ENCODE results near the gene MAPKAP1.

The MAPKAP1 gene

DNA sequence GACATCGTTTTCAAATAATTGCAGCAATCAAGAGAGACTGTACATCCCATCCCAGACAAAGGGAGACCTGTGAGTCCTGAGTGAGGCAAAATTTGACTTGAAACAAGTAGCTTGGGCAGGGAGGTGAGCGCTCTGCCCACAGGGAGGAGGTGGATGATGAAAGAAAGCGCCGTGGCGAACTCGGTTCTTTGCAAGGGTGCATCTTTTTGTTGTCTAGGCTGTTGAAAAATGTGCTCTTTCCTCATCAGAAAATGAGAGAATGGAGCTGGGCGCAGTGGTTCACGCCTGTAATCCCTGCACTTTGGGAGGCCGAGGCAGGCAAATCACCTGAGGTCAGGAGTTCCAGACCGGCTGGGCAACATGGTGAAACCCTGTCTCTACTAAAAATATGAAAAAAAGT, 294.8 kb downstream of the MAPKAP1 start:
- H3K36me3 ChIP-seq (ENCODE audit: insufficient read depth, low read length): no peaks in the 10 kb centered on the region
- no peaks in the 10 kb centered on the region for H3K27me3 ChIP-seq (ENCODE audit: insufficient read depth, low read length)
- H3K27ac ChIP-seq (ENCODE audit: low read depth, low read length): no peak overlapping the region
- no peak overlapping the region for H3K4me3 ChIP-seq (ENCODE audit: low read depth, low read length)
- no peak overlapping the region for H2AFZ ChIP-seq (ENCODE audit: low read length, unreplicated experiment)
- H3K4me1 ChIP-seq (ENCODE audit: control insufficient read depth, insufficient read depth, low read length, unreplicated experiment): no peaks in the 10 kb centered on the region
- H3K79me2 ChIP-seq (ENCODE audit: control insufficient read depth, insufficient read depth, low read length, unreplicated experiment): no peaks in the 10 kb centered on the region

DNA sequence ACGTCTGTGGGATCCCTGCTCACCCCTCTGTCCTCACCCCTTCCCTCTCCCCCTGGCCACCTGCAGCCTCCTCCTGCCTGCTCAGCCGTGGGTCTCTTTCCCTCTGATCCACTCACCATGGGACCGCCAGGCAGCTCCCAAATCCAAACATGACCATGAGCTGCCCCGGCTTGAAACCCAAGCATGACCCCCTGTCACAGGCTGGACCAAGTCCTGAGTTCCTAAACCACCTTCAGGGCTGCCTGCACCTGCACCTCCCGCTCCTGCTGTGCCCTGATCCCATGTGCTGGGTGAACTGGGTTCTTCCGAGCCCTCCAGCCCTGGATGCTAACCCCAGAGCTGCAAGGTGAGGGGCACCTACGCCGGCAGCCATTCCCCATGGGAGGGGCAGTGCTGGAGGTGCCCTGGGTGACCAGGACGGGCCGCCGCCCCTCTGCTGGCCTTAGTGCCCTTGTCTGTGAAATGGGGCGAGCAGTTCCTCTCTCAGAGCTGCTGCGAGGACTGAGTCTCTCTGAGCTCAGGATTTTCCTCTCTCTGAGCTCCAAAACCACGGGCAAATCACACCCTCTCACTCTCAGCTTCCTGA, 295.7 kb downstream of the MAPKAP1 start:
- Histone ChIP-seq H3K4me3 (ENCODE audit: low read depth, low read length) (no peak overlapping the region), H3K36me3 (ENCODE audit: insufficient read depth, low read length) (no peaks in the 10 kb centered on the region), H2AFZ (ENCODE audit: low read length, unreplicated experiment) (no peak overlapping the region), H3K27ac (ENCODE audit: low read depth, low read length) (no peak overlapping the region), H3K27me3 (ENCODE audit: insufficient read depth, low read length) (no peaks in the 10 kb centered on the region), H3K4me1 (ENCODE audit: control insufficient read depth, insufficient read depth, low read length, unreplicated experiment) (no peaks in the 10 kb centered on the region), H3K79me2 (ENCODE audit: control insufficient read depth, insufficient read depth, low read length, unreplicated experiment) (no peaks in the 10 kb centered on the region)

DNA sequence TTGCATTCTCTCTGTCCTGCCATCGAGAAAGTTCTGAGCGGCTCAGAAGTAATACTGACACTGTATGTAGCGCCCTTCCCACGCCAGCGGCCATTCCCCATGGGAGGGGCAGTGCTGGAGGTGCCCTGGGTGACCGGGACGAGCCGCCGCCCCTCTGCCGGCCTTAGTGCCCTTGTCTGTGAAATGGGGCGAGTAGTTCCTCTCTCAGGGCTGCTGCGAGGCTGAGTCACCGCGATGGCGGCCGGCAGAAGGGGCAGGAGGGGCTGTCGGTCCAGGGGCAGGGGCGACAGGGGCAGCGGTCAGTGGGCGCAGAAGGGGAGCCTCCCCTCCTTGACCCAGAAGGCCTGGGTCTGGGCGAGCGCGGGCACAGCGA, 296.5 kb downstream of the MAPKAP1 start:
- Histone ChIP-seq H3K27ac (ENCODE audit: low read depth, low read length) (no peak overlapping the region), H3K79me2 (ENCODE audit: control insufficient read depth, insufficient read depth, low read length, unreplicated experiment) (no peaks in the 10 kb centered on the region), H3K4me3 (ENCODE audit: low read depth, low read length) (no peak overlapping the region), H3K27me3 (ENCODE audit: insufficient read depth, low read length) (no peaks in the 10 kb centered on the region), H3K36me3 (ENCODE audit: insufficient read depth, low read length) (no peaks in the 10 kb centered on the region), H2AFZ (ENCODE audit: low read length, unreplicated experiment) (no peak overlapping the region), H3K4me1 (ENCODE audit: control insufficient read depth, insufficient read depth, low read length, unreplicated experiment) (no peaks in the 10 kb centered on the region)

DNA sequence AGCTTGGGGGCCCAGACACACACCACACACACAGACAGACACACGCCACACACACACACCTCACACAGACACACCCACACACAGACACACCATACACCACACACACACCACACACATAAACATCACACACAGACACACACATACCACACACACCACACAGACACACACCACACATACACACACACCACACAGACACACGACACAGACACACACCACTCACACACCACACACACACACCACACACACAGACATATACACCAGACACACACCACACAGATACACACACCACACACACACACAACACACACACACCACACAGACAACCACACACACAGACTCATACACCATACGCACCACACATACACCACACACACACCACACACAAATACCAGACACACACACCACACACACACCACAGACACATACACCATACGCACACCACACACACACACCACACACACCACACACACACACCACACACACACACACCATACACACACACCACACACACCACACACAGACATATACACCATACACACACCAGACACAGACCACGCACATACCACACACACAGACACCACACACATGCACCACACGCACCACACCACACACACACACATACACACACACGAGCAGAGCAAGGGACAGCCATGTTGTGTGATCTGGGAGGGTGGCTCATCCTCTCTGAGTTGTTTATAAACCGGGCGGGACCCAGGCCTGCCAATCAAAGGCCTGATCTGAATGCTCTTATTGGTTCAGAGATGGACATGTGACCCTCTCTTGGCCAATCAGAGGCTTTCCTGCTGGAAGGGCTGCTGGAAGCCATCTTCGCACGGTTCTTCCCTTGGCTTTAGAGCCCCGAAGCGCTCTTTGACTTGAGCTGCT, 297.1 kb downstream of the MAPKAP1 start:
- Histone ChIP-seq H3K36me3 (ENCODE audit: insufficient read depth, low read length) (no peaks in the 10 kb centered on the region), H3K27me3 (ENCODE audit: insufficient read depth, low read length) (no peaks in the 10 kb centered on the region), H3K79me2 (ENCODE audit: control insufficient read depth, insufficient read depth, low read length, unreplicated experiment) (no peaks in the 10 kb centered on the region), H3K4me1 (ENCODE audit: control insufficient read depth, insufficient read depth, low read length, unreplicated experiment) (no peaks in the 10 kb centered on the region), H3K27ac (ENCODE audit: low read depth, low read length) (no peak overlapping the region), H2AFZ (ENCODE audit: low read length, unreplicated experiment) (no peak overlapping the region), H3K4me3 (ENCODE audit: low read depth, low read length) (no peak overlapping the region)

DNA sequence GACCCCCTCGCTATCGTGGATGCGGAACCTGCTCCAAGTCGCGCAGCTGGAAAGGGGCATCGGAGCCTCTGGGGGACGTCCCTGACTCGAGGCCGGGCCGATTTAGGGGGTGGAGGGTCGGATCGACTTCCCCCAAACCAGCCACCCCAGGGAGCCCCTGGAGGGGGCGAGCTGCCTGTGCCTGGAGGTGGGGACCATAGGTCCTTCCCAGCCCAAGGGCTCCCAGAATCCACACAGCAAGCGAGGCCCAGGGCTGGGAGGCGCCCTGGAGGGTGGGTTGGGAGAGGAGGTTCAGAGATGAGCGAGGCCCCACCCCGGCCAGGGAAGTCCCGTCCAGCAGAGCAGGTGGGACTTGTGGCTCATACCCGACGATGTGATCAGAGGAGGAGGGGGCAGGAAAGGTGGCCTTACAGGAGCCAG, 297.8 kb downstream of the MAPKAP1 start:
- no peaks in the 10 kb centered on the region for H3K4me1 ChIP-seq (ENCODE audit: control insufficient read depth, insufficient read depth, low read length, unreplicated experiment)
- H3K79me2 ChIP-seq (ENCODE audit: control insufficient read depth, insufficient read depth, low read length, unreplicated experiment): no peaks in the 10 kb centered on the region
- no peaks in the 10 kb centered on the region for H3K27me3 ChIP-seq (ENCODE audit: insufficient read depth, low read length)
- no peaks in the 10 kb centered on the region for H3K36me3 ChIP-seq (ENCODE audit: insufficient read depth, low read length)
- no peak overlapping the region for H2AFZ ChIP-seq (ENCODE audit: low read length, unreplicated experiment)
- H3K4me3 ChIP-seq (ENCODE audit: low read depth, low read length): no peak overlapping the region
- no peak overlapping the region for H3K27ac ChIP-seq (ENCODE audit: low read depth, low read length)

DNA sequence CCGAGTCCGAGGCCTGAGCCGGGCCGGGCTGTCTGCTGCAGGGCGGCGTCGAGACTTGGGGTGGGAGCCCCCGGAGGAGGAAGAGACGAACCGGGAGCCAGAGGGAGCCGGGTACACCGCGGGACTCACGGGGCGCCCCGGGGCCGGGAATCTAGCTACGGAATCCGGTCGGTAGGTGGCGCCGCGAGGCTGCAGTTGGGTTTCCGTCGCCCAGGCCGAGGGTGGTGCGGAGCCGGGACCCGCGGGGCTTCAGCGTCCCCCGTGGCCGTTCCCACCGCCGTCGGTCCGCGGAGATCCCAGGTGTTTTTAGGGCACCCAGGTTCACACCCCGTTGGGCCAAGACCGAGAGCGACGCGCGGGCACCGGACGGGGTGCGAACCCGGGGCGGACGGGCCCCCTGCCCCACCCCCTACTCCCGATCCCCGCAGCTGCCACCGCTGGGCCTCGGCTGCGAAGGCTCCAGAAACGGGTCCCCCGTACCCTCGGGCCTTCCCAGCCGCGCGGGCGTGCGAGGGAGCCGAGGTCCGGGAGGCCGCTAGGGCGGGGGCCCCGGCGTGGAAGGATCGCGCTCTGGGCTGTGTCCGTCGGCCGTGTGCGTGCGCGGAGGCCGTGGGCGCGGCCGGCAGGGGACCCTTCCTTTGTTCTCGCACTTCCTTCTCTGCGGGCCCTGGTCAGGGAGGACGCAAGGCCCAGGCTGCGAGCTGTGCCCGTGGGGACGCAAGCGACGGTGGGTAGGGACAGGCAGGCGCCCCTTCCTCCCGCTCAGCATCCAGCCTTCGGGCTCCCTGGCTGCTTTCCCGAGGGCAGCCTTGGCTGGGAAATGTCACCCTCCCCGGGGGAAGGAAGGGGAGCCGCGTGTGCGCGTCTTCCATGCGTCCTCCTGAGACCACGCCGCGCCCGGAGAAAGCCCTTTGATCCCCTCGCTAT, 298.8 kb downstream of the MAPKAP1 start:
- Histone ChIP-seq H3K27ac (ENCODE audit: low read depth, low read length) (no peak overlapping the region), H3K4me1 (ENCODE audit: control insufficient read depth, insufficient read depth, low read length, unreplicated experiment) (no peaks in the 10 kb centered on the region), H2AFZ (ENCODE audit: low read length, unreplicated experiment) (peak overlapping the region; percentile 82)

DNA sequence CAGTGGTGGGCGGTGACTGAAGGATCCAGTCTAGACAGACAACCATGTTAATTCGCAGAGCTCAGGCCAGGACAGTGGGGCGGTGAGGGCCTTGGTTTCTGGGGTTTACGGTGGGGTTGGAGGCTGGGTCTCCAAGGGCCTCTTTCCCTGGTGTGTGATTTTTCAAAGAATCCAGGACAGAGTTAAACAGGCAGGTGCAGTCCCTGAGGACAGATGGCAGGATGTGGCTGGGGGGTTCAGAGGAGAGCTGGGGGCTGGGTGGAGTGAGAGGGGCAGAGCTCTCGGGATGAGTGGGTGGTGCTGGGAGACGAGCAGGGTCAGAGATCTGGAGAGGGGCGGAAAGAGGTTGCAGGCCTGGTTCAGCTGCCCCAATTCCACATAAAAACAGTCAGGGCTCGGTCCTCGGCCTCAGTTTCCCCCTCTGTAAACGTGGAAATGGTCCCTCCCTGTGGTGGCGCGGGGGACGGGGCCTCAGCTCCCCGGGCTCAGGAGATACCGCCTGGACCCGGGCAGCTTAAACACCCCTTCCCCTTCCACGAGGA, 299.5 kb downstream of the MAPKAP1 start:
- Histone ChIP-seq H3K4me3 (ENCODE audit: low read depth, low read length) (peak overlapping the region; percentile 84), H3K36me3 (ENCODE audit: insufficient read depth, low read length) (no peaks in the 10 kb centered on the region), H2AFZ (ENCODE audit: low read length, unreplicated experiment) (no peak overlapping the region), H3K79me2 (ENCODE audit: control insufficient read depth, insufficient read depth, low read length, unreplicated experiment) (no peaks in the 10 kb centered on the region), H3K27ac (ENCODE audit: low read depth, low read length) (no peak overlapping the region), H3K27me3 (ENCODE audit: insufficient read depth, low read length) (no peaks in the 10 kb centered on the region), H3K4me1 (ENCODE audit: control insufficient read depth, insufficient read depth, low read length, unreplicated experiment) (no peaks in the 10 kb centered on the region)

More for the DNA sequence above, 298.8 kb downstream of the MAPKAP1 start:
- H3K36me3 ChIP-seq (ENCODE audit: insufficient read depth, low read length): no peaks in the 10 kb centered on the region
- no peaks in the 10 kb centered on the region for H3K27me3 ChIP-seq (ENCODE audit: insufficient read depth, low read length)
- peak overlapping the region; percentile 84 for H3K4me3 ChIP-seq (ENCODE audit: low read depth, low read length)
- H3K79me2 ChIP-seq (ENCODE audit: control insufficient read depth, insufficient read depth, low read length, unreplicated experiment): no peaks in the 10 kb centered on the region

DNA sequence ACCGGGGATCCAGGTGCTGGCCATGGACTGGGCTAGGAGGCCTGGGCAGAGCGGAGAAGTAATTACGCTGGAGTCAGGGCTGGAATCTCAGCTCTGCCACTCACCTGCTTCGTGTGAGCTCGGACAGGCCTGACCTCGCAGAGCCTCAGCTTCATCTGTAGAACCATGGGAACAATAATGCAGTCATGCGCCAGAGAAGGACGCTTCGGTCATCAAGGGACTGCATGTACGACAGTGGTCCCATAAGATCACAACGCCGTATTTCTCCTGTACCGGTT, 300.3 kb downstream of the MAPKAP1 start:
- Histone ChIP-seq H2AFZ (ENCODE audit: low read length, unreplicated experiment) (no peak overlapping the region), H3K36me3 (ENCODE audit: insufficient read depth, low read length) (no peaks in the 10 kb centered on the region), H3K4me1 (ENCODE audit: control insufficient read depth, insufficient read depth, low read length, unreplicated experiment) (no peaks in the 10 kb centered on the region), H3K27ac (ENCODE audit: low read depth, low read length) (no peak overlapping the region), H3K4me3 (ENCODE audit: low read depth, low read length) (no peak overlapping the region), H3K27me3 (ENCODE audit: insufficient read depth, low read length) (no peaks in the 10 kb centered on the region), H3K79me2 (ENCODE audit: control insufficient read depth, insufficient read depth, low read length, unreplicated experiment) (no peaks in the 10 kb centered on the region)

DNA sequence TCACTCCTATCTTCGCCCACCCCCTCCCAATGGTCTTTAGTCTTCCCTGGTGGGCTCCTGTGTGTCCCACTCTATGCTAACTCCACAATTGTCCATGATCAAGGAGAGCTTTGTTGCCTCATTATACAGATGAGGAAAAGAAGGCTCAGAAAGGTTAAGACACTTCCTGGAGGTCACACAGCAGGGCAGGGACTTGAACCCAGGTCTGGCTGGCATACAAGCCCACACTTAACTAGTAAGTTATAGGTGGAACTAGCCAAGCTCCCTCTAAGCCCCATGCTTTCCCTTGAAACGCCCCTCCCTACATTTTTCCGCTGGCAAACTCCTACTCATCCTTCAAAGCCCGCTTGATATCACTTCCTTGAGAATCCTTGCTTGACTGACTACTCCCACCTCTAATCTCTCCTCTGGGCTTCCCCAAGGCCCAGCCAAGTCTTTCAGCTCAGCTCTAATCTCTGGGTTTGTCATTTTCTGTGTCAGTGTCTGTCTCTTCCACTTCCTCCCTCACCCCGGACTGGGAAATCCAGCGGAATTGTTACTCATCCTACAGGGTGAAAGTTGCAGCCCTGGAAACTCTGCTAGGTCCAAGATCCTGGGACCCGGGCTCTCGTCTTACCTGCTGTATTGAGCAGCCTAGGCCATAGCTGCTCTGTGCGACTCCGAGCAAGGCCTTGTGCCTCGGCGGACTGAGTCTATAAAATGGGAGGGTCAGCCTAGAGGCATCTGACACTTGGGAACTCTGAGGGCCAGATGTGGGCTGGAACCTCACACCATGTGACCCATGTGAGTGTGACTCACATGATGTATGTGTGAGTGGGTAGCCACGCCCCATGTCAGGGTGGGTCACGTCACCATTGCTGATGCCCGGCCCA, 300.8 kb downstream of the MAPKAP1 start:
- Histone ChIP-seq H3K4me1 (ENCODE audit: control insufficient read depth, insufficient read depth, low read length, unreplicated experiment) (no peaks in the 10 kb centered on the region), H3K4me3 (ENCODE audit: low read depth, low read length) (no peak overlapping the region), H3K27ac (ENCODE audit: low read depth, low read length) (no peak overlapping the region), H3K79me2 (ENCODE audit: control insufficient read depth, insufficient read depth, low read length, unreplicated experiment) (no peaks in the 10 kb centered on the region), H2AFZ (ENCODE audit: low read length, unreplicated experiment) (no peak overlapping the region), H3K27me3 (ENCODE audit: insufficient read depth, low read length) (no peaks in the 10 kb centered on the region), H3K36me3 (ENCODE audit: insufficient read depth, low read length) (no peaks in the 10 kb centered on the region)

DNA sequence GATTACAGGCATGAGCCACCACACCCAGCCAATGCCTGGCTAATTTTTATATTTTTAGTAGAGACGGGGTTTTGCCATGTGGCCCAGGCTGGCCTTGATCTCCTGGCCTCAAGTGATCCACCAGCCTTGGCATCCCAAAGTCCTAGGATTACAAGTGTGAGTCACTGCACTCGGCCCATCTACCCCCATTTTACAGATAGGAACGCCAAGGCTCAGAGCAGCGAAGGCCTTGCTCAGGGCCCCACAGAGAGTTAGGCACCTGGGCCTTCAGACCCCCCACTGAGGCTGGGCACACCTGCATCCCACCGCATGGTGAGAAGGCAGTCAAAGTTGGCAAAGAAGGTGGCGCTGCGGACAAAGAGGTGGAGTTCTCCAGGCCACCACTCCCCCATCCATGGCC, 302.3 kb downstream of the MAPKAP1 start:
- Histone ChIP-seq H3K79me2 (ENCODE audit: control insufficient read depth, insufficient read depth, low read length, unreplicated experiment) (no peaks in the 10 kb centered on the region), H3K4me1 (ENCODE audit: control insufficient read depth, insufficient read depth, low read length, unreplicated experiment) (no peaks in the 10 kb centered on the region), H3K27me3 (ENCODE audit: insufficient read depth, low read length) (no peaks in the 10 kb centered on the region), H2AFZ (ENCODE audit: low read length, unreplicated experiment) (no peak overlapping the region), H3K36me3 (ENCODE audit: insufficient read depth, low read length) (no peaks in the 10 kb centered on the region), H3K4me3 (ENCODE audit: low read depth, low read length) (no peak overlapping the region), H3K27ac (ENCODE audit: low read depth, low read length) (no peak overlapping the region)

Measured in ACC112 (cell line).